GM12864 (cell line): ENCODE measurements around the gene EIF4E.
"Not testable (repeated sequence)": the region's sequence is repeated elsewhere in the genome, so short reads cannot be mapped to it uniquely, and the experiment has no call there.

Source experiments
- DNase-seq: peaks from one replicate; pipeline ENCODE4 v3.0.0-alpha.2; 2011; ENCODE audit warnings: low read depth
- H3K4me3 ChIP-seq: 2 replicates; pipeline ENCODE4 v1.5.1; 2011; ENCODE audit warnings: mild to moderate bottlenecking, low read depth, low read length, control low read depth
- TF ChIP-seq, protein P1 (sequence below): IDR thresholded peaks from 2 replicates; pipeline ENCODE4 v1.5.1; 2011; ENCODE audit warnings: low read depth, mild to moderate bottlenecking, moderate library complexity, low read length, control low read depth, inconsistent platforms; ENCODE audit errors: missing control alignments

The EIF4E gene

DNA sequence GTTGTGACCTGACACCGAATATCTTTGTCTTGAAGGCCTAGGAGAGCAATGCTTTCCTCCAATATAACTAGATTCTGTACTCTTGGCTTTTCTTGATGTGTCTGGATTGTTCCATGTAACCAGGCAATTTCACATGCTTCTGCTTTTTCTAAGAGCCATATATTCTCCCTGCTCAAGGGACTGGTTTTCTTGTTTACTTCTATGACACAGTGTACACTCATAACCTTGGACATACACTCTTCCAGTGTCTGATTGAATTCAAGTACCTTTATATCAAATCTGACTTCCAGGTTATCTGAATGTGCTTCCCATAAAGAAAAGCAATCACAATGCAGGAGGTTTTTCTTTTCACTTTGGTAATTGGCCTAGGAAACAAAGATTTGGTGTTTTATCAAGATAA lies 17.4 kb upstream of the EIF4E start:
- no peak overlapping the region for H3K4me3 ChIP-seq
- TF ChIP-seq, protein P1, sequence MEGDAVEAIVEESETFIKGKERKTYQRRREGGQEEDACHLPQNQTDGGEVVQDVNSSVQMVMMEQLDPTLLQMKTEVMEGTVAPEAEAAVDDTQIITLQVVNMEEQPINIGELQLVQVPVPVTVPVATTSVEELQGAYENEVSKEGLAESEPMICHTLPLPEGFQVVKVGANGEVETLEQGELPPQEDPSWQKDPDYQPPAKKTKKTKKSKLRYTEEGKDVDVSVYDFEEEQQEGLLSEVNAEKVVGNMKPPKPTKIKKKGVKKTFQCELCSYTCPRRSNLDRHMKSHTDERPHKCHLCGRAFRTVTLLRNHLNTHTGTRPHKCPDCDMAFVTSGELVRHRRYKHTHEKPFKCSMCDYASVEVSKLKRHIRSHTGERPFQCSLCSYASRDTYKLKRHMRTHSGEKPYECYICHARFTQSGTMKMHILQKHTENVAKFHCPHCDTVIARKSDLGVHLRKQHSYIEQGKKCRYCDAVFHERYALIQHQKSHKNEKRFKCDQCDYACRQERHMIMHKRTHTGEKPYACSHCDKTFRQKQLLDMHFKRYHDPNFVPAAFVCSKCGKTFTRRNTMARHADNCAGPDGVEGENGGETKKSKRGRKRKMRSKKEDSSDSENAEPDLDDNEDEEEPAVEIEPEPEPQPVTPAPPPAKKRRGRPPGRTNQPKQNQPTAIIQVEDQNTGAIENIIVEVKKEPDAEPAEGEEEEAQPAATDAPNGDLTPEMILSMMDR, result no peak
- no peak for DNase-seq

DNA sequence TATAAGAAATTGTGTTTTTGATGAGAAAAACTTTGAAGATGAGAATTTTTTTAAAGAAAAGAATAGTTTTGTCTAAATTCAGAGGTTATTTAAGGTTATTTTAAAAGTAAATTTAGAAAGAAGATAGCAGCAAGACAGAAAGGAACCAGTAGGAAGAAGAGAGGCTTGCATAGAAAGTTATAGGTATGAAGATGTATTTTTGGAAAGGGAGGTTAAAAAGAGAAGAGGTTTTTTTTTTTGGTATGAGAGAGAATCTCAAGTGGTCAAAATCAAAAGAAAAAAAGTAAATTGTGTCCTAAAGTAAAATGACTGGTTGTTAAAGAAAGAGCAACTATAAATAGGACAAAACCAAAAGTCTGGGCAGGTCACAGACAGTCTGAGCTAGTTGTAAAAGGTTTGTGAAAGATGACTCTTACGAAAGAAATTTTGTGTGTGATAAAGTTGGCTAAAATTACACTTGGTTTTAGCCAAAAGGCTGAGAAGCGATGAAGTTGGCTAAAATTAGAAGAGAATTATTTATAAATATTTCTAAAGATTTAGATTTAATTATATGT lies 16.4 kb upstream of the EIF4E start:
- TF ChIP-seq, protein P1, result no peak
- no peak for DNase-seq
- no peak overlapping the region for H3K4me3 ChIP-seq

DNA sequence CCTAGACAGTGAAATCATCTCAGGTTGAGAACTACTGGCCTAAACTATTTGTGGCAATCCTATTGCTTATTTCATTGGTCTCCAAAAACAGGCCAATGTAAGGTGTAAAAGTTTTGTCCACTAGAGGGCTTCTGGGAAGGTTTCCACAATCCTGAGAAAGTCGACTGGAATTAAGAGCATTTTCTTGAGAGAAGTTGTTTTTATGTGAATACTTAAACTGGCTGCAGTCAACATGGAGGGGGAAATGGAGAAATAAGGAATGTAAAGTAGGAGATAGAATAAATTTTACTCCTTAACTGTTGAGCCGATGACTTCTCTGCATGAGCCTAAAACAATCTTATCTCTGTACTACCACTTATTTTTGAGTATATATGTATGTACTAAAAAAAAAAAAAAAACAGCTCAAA lies 11.0 kb upstream of the EIF4E start:
- TF ChIP-seq, protein P1, result peak; percentile 68
- no peak overlapping the region for H3K4me3 ChIP-seq
- DNase-seq, result no peak

DNA sequence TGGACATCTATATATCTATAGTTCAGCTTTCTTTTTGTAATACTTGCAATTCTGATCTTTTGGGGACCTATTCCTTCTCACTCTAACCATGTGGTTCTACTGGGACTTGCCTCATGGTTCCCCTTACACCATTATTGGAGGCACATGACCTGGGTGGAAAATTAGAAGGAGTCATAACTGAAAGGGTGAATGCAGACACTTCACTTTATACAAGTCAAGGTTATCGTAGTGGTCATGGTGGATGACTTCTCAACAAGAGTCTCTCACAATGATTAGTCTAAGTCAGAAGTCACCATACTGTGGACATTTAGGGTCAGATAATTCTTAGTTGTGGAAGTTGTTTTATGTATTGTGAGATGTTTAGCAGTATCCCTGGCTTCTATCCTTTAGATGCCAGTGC lies 10.5 kb upstream of the EIF4E start:
- H3K4me3 ChIP-seq, result no peak overlapping the region
- TF ChIP-seq, protein P1, result no peak
- DNase-seq, result no peak

DNA sequence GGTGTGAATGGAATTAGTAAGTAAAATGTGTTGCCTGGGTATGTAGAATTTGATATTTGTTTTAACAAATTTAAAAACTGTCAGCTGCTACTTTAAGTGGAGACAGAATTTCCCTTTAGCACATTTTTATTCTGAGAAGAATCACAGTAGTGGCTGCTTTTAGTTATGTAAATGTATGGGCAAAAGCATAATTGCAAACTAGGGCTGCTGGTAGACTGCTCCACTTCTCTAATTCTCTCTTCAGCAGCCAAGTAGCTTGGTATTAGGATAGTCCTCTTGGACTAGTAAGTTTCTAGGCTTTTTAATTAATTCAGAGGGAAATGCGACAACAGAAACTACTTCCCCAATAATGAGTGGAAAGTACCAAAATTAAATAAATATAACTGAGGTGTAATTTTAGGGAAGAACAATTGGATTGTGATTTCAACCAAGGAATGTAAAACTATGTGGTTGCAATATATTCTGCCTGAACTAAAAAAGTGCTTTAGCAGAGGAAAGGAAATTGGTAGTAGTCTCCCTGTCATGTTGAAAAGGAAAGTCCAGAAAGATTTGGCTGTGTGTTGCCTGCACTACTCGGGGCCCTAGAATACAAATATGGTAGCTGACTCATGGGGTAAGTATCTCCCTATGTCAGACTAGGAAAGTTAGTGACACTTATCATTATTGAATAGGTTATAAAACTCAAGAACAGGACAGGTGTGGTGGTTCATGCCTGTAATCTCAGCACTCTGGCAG lies 9.2 kb upstream of the EIF4E start:
- no peak for DNase-seq
- TF ChIP-seq, protein P1, result no peak
- H3K4me3 ChIP-seq, result no peak overlapping the region

DNA sequence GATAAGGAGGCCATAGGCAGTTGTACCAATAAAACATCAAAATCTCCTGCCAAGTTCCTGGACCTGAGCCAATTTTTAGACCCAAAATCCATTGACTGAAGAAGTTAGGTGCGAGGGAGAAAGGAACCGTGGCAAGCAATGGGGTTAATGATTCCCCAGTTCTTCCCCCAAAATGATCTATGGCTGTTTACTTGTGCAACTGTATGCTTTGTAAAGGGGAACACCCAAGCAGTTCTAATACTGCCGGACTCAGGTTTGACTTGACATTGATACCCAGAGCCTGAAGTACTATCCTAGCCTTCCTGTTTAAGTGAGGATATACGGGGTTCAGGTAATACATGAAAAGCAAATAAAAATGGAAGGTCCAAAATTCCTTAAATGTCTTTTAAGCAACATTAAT lies 6.7 kb upstream of the EIF4E start:
- H3K4me3 ChIP-seq, result no peak overlapping the region
- no peak for DNase-seq
- TF ChIP-seq, protein P1, result no peak

DNA sequence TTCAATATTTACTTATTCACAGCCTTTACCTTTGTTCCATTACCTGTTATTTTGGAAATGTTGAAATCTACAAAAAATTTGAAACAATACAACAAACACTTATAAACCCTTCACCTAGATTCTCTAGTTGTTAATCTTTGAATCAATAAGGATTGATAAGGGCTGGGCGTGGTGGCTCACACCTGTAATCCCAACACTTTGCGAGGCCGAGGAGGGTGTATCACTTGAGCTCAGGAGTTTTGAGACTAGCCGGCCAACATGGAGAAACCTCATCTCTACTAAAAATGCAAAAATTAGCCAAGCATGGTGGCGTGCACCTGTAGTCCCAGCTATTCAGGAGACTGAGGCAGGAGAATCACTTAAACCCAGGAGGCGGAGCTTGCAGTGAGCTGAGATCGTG lies 5.9 kb upstream of the EIF4E start:
- H3K4me3 ChIP-seq, DNase-seq: not testable (repeated sequence)
